ENCODE data around the gene TACR2. TPM values are rescaled to one million over a fixed set of nuclear protein-coding genes. Genes with fewer than 3 reads are reported as not detected.

TACR2 gene
- total RNA-seq, 2 experiments from 2014 or later, result not detected

GRCh38 chr10:69449841-69450240, 33.1 kb upstream of the TACR2 start:
- ChIA-PET POLR2A (interaction anchor here (1.0 to 1.1 kb wide), 2 partner anchors 41 to 57 kb away, joined by 3 to 4 read pairs; no protein-coding TSS in a partner anchor), CTCF (interaction anchor here (0.5 to 1.7 kb wide), 11 partner anchors 15 to 1603 kb away, joined by 3 to 5 read pairs (median 4); no protein-coding TSS in a partner anchor)
- Mint-ChIP-seq H3K36me3 (ENCODE audit: low read depth) (no peaks in the 10 kb centered on the region), H3K4me3 (peak overlapping the region; percentile 85), H3K4me1 (ENCODE audit: low read depth) (peaks cover 27% of the 10 kb centered on the region), H3K9me3 (no peaks in the 10 kb centered on the region), H3K27ac (peak overlapping the region; percentile 74), H3K27me3 (no peaks in the 10 kb centered on the region)
- peak; percentile 53 for TF ChIP-seq CTCF (IDR thresholded peaks at IDR 0.05)
- H3K27me3 ChIP-seq (ENCODE audit: control insufficient read depth in 1 of 2, insufficient read depth in 2 of 2, low read length in 2 of 2), result no peaks in the 10 kb centered on the region
- H3K4me1 ChIP-seq (ENCODE audit: insufficient read depth, low read length), result peaks cover 33% of the 10 kb centered on the region
- no peak overlapping the region for H3K4me3 ChIP-seq (ENCODE audit: low read length)
- no peaks in the 10 kb centered on the region for H3K36me3 ChIP-seq (ENCODE audit: insufficient read depth, low read length)
- intact Hi-C loops (cut with DNase I, micrococcal nuclease), result loop anchor here in 1 of 2 experiments (2.0 kb wide), 1 partner anchor 55 kb away; no protein-coding TSS in a partner anchor
- H3K27ac ChIP-seq (ENCODE audit: low read depth in 1 of 2, low read length in 2 of 2), result no peak overlapping the region
- ATAC-seq (ENCODE audit: poor library complexity) (peak; percentile 57), DNase-seq (peak in 12 of 14 experiments; percentile 19 to 80 (median 31))
- no peaks in the 10 kb centered on the region for H3K9me3 ChIP-seq (ENCODE audit: control insufficient read depth in 1 of 2, insufficient read depth in 1 of 2, low read length in 2 of 2)

GRCh38 chr10:69446650-69447151, 30.0 kb upstream of the TACR2 start:
- no peak for TF ChIP-seq CTCF (IDR thresholded peaks at IDR 0.05)

GRCh38 chr10:69446229-69446628, 29.5 kb upstream of the TACR2 start:
- Histone ChIP-seq H3K27ac (ENCODE audit: low read depth in 1 of 2, low read length in 2 of 2) (no peak overlapping the region), H3K4me3 (ENCODE audit: low read length) (no peak overlapping the region), H3K9me3 (ENCODE audit: control insufficient read depth in 1 of 2, insufficient read depth in 1 of 2, low read length in 2 of 2) (no peaks in the 10 kb centered on the region), H3K36me3 (ENCODE audit: insufficient read depth, low read length) (no peaks in the 10 kb centered on the region), H3K4me1 (ENCODE audit: insufficient read depth, low read length) (peaks cover 19% of the 10 kb centered on the region), H3K27me3 (ENCODE audit: control insufficient read depth in 1 of 2, insufficient read depth in 2 of 2, low read length in 2 of 2) (no peaks in the 10 kb centered on the region)
- DNase-seq (no peak), ATAC-seq (ENCODE audit: poor library complexity) (no peak)
- no peaks in the 10 kb centered on the region for H3K36me3 Mint-ChIP-seq (ENCODE audit: low read depth)
- ChIA-PET CTCF (interaction anchor here (0.6 kb wide), 1 partner anchor 12 kb away, joined by 4 read pairs; no protein-coding TSS in a partner anchor), POLR2A (no interaction called here)
- peaks cover 12% of the 10 kb centered on the region for H3K4me1 Mint-ChIP-seq (ENCODE audit: low read depth)
- H3K9me3 Mint-ChIP-seq, result no peaks in the 10 kb centered on the region
- peaks cover 7% of the 10 kb centered on the region for H3K27me3 Mint-ChIP-seq
- H3K27ac Mint-ChIP-seq, result no peak overlapping the region
- TF ChIP-seq CTCF (IDR thresholded peaks at IDR 0.05), result no peak
- H3K4me3 Mint-ChIP-seq, result no peak overlapping the region
- intact Hi-C loops (cut with DNase I, micrococcal nuclease), result no loop called here

More at GRCh38 chr10:69446650-69447151, 30.0 kb upstream of the TACR2 start:
- no peaks in the 10 kb centered on the region for H3K9me3 Mint-ChIP-seq
- CTCF ChIA-PET, result interaction anchor here (0.6 kb wide), 1 partner anchor 12 kb away, joined by 4 read pairs; no protein-coding TSS in a partner anchor
- Histone ChIP-seq H3K27me3 (ENCODE audit: control insufficient read depth in 1 of 2, insufficient read depth in 2 of 2, low read length in 2 of 2) (no peaks in the 10 kb centered on the region), H3K4me1 (ENCODE audit: insufficient read depth, low read length) (peaks cover 23% of the 10 kb centered on the region), H3K4me3 (ENCODE audit: low read length) (no peak overlapping the region), H3K9me3 (ENCODE audit: control insufficient read depth in 1 of 2, insufficient read depth in 1 of 2, low read length in 2 of 2) (no peaks in the 10 kb centered on the region), H3K36me3 (ENCODE audit: insufficient read depth, low read length) (no peaks in the 10 kb centered on the region), H3K27ac (ENCODE audit: low read depth in 1 of 2, low read length in 2 of 2) (no peak overlapping the region)
- no peak overlapping the region for H3K4me3 Mint-ChIP-seq
- no peak for DNase-seq
- H3K4me1 Mint-ChIP-seq (ENCODE audit: low read depth), result peaks cover 15% of the 10 kb centered on the region
- intact Hi-C loops (cut with DNase I, micrococcal nuclease), result no loop called here
- H3K27me3 Mint-ChIP-seq, result peaks cover 2% of the 10 kb centered on the region
- ATAC-seq (ENCODE audit: poor library complexity), result no peak
- POLR2A ChIA-PET, result no interaction called here
- no peak overlapping the region for H3K27ac Mint-ChIP-seq
- no peaks in the 10 kb centered on the region for H3K36me3 Mint-ChIP-seq (ENCODE audit: low read depth)
